ENCODE data around the gene CRELD2.

The CRELD2 gene

GRCh38 chr22:49933236-49934159 is 15.1 kb downstream of the CRELD2 start:
- no peak for DNase-seq

GRCh38 chr22:49934160-49934890 is 15.9 kb downstream of the CRELD2 start:
- peak; percentile 51 for DNase-seq

GRCh38 chr22:49934891-49935557 is 16.6 kb downstream of the CRELD2 start:
- peak; percentile 95 for DNase-seq

GRCh38 chr22:49935561-49935960 is 17.1 kb downstream of the CRELD2 start:
- DNase-seq, result peak; percentile 66

GRCh38 chr22:49936018-49936972 is 17.9 kb downstream of the CRELD2 start:
- DNase-seq, result peak; percentile 100

GRCh38 chr22:49936973-49937757 is 18.7 kb downstream of the CRELD2 start:
- no peak for DNase-seq

GRCh38 chr22:49937758-49938564 is 19.5 kb downstream of the CRELD2 start:
- no peak for DNase-seq

GRCh38 chr22:49938565-49939136 is 20.2 kb downstream of the CRELD2 start:
- no peak for DNase-seq

- no peak for DNase-seq
These were observed 23.3 kb downstream of the CRELD2 start for GRCh38 chr22:49941507-49942316.

- no peak for DNase-seq
These were observed 24.4 kb downstream of the CRELD2 start for GRCh38 chr22:49942565-49943404.

GRCh38 chr22:49943405-49943765 is 25.0 kb downstream of the CRELD2 start:
- no peak for DNase-seq

GRCh38 chr22:49943771-49944398 is 25.5 kb downstream of the CRELD2 start:
- DNase-seq, result no peak

GRCh38 chr22:49944399-49944891 is 26.0 kb downstream of the CRELD2 start:
- no peak for DNase-seq

- peak; percentile 65 for DNase-seq
These were observed 26.8 kb downstream of the CRELD2 start for GRCh38 chr22:49945042-49945794.

GRCh38 chr22:49946612-49947295 is 28.3 kb downstream of the CRELD2 start:
- DNase-seq, result no peak

- no peak for DNase-seq
These were observed 28.8 kb downstream of the CRELD2 start for GRCh38 chr22:49947296-49947622.

All from stimulated activated CD4-positive, alpha-beta T cell treated with anti-CD3 and anti-CD28 coated beads, Interleukin-15, amount 100 ng/mL, for 24 hours (primary cell).